Heart right ventricle (tissue), 16 donors: ENCODE results near the gene LTN1. TPM values are rescaled to one million over a fixed set of nuclear protein-coding genes. Genes with fewer than 3 reads are reported as not detected.

ENCODE experiments used
- ATAC-seq, 8 donors: fragments of 200-7000 bp; cut with Tn5 transposase; one replicate each; pipeline ENCODE4 v1.9.1; 2020; ENCODE audit warnings: mild to moderate bottlenecking in 8 of 8, moderate library complexity in 8 of 8, moderate number of reproducible peaks in 1 of 8
- DNase-seq, 2 donors: peaks; one replicate each; pipeline ENCODE4 v3.0.0-alpha.2; 2020
- H3K27ac ChIP-seq, 10 donors: fragments of 200-600 bp; sonication (generic) in 2 of 10; one replicate each; pipeline versions ENCODE4 v1.5.0 to v1.8.0; 2020 to 2022; ENCODE audit warnings: mild to moderate bottlenecking in 3 of 10
- H3K27me3 ChIP-seq, 7 donors: fragments of 200-600 bp; one replicate each; pipeline ENCODE4 v1.8.0; 2021 to 2022; ENCODE audit warnings: mild to moderate bottlenecking in 2 of 7
- H3K36me3 ChIP-seq, 9 donors: fragments of 200-600 bp; sonication (generic) in 1 of 9; one replicate each; pipeline versions ENCODE4 v1.5.0 to v1.8.0; 2020 to 2022; ENCODE audit warnings: mild to moderate bottlenecking in 2 of 9
- H3K4me1 ChIP-seq, 9 donors: fragments of 200-600 bp; sonication (generic) in 1 of 9; one replicate each; pipeline versions ENCODE4 v1.5.0 to v1.8.0; 2020 to 2022; ENCODE audit warnings: mild to moderate bottlenecking in 4 of 9
- H3K4me3 ChIP-seq, 10 donors: fragments of 200-600 bp; sonication (generic) in 2 of 10; one replicate each; pipeline versions ENCODE4 v1.5.0 to v1.8.0; 2020 to 2022; ENCODE audit warnings: mild to moderate bottlenecking in 7 of 10, moderate library complexity in 2 of 10
- H3K9me3 ChIP-seq, 11 donors: fragments of 200-600 bp in 10 of 11; sonication (generic) in 2 of 11; one replicate each; pipeline versions ENCODE4 v1.5.0 to v1.8.0; 2013 to 2022; ENCODE audit warnings: mild to moderate bottlenecking in 2 of 11, control low read depth in 1 of 11, moderate library complexity in 1 of 11
- CTCF ChIP-seq, 9 donors: fragments of 200-600 bp; sonication (generic) in 2 of 9; IDR thresholded peaks; one replicate each; pipeline versions ENCODE4 v1.5.0 to v1.8.0; 2021 to 2022; ENCODE audit warnings: antibody characterized with exemption in 9 of 9, mild to moderate bottlenecking in 5 of 9, moderate library complexity in 1 of 9
- WGBS, 2 donors: extraction: QIAGEN DNeasy Blood & Tissue Kit; methylation state at CpG; one replicate each; pipeline ENCODE4 v1.1.7; 2013; ENCODE audit warnings: inconsistent platforms in 1 of 2; 5-methylcytosine and 5-hydroxymethylcytosine counted together
- intact Hi-C, 10 donors: fragments of 100-400 bp; cut with DNase I; formaldehyde crosslinking; loops; one replicate each; pipeline versions ENCODE4 v1.11.1 to v1.14.2; 2022
- long read RNA-seq, 3 donors: library from polyadenylated mRNA; unstranded; transcript quantifications; one replicate each; pipeline ENCODE4 v2.0.0, GENCODE V29; 2020 to 2021
- polyA plus RNA-seq, 2 donors: library from polyadenylated mRNA; stranded (reverse); fragments of 200-250 nt; gene quantifications; one replicate each; pipeline ENCODE4 v1.2.3, GENCODE V29; 2013
- total RNA-seq, 10 donors: library from RNA; stranded (reverse); fragmentation: NEBNext Ultra II Directional in 3 of 10; extraction: Animal tissue kit (Norgen Biotek cat#: 25700) in 3 of 10; gene quantifications; one replicate each; pipeline versions ENCODE4 v1.2.1 to v1.2.4, GENCODE V29; 2021 to 2023
- donor health status: Arrhythmogenic right ventricular cardiomyopathy.
- donor health status: ischemic (EF 13 %, LVEDD 7.1; RV severe dilation, severe dysfunction).
- donor health status: healthy with polysubstance abuse.
- donor health status: DM: no; HTN: yes; CAD: no.
- donor health status: DM: no; HTN: no; CAD: no.
- donor health status: ischemic (EF 25% LVEDD 6.9; RV normal size, moderate dysfunction).
- donor health status: ischemic (EF 25% LVEDD 5.7; RV mildly dilated, moderate dysfunction).
- donor health status: healthy.
- donor health status: DM: yes; HTN: yes; CAD: no.
- donor health status: Ischemic cardiomyopathy.
- donor health status: ischemic (EF 35%, LVEDD 5.7; RV mildly dilated, moderate dysfunction).
- donor health status: nonischemic (EF 11% LVEDD 7.7; RV severe dilation, severe dysfunction).
- donor health status: DM: yes; HTN: yes; CAD: no.
- donor health status: PGD.
- donor health status: ischemic (EF 29% LVEDD 5.4; RV normal size, mild dysfunction).
- donor health status: nonischemic (EF 23%, LVEDD 6.1; RV moderate dilation, normal function).

The LTN1 gene
- total RNA-seq (10 to 100 TPM; 15.5 to 20.4 (median 18.1) TPM), polyA plus RNA-seq (1 to 10 TPM; 3.2 to 4.5 TPM)
- long read RNA-seq, donor 1, full-length matches to known transcripts = 5 of 20 reads
- long read RNA-seq, donor 1, partial matches to known transcripts = 10 of 20 reads
- long read RNA-seq, donor 1, other reads (novel, unspliced or antisense) = 5 of 20 reads
- long read RNA-seq, donor 2, full-length matches to known transcripts = 1 of 17 reads
- long read RNA-seq, donor 2, partial matches to known transcripts = 15 of 17 reads
- long read RNA-seq, donor 2, other reads (novel, unspliced or antisense) = 1 of 17 reads
- long read RNA-seq, donor 3, full-length matches to known transcripts = 7 of 46 reads
- long read RNA-seq, donor 3, partial matches to known transcripts = 34 of 46 reads
- long read RNA-seq, donor 3, other reads (novel, unspliced or antisense) = 5 of 46 reads

- peak; percentile 97 to 100 for DNase-seq
- peak; percentile 100 for ATAC-seq
- H3K9me3 ChIP-seq = no peaks in the 10 kb centered on the region
- H3K27me3 ChIP-seq = no peaks in the 10 kb centered on the region
- TF ChIP-seq CTCF (IDR thresholded peaks at IDR 0.05) = no peak
- 1% methylated on average over 43 of the region's 43 CpGs for WGBS, 2 donors
- H3K4me3 ChIP-seq = peak within 1 kb of the TSS; percentile 65 to 98 (median 81)
- peak within 1 kb of the TSS; percentile 74 to 93 (median 87) for H3K27ac ChIP-seq
- H3K4me1 ChIP-seq = peaks cover 0 to 30% (median 25%) of the 10 kb centered on the region in 9 donors
- intact Hi-C loops = loop anchor here in 1 of 10 donors (1.0 kb wide), 1 partner anchor 10 kb away; no protein-coding TSS in a partner anchor
- peaks cover 0 to 5% (median 0%) of the 10 kb centered on the region in 9 donors for H3K36me3 ChIP-seq
These were observed at the start of gene LTN1 for GRCh38 chr21:28992526-28993292. TSS of gene LTN1 (minus strand) at chr21:28992877. CDS start at chr21:28992805, 72 bp downstream.

- ATAC-seq = no peak
- intact Hi-C loops = no loop called here
- H3K9me3 ChIP-seq = no peaks in the 10 kb centered on the region
- 90 to 96% methylated on average over 1 of the region's 1 CpG for WGBS, 2 donors
- no peak overlapping the region for H3K27ac ChIP-seq
- no peaks in the 10 kb centered on the region for H3K27me3 ChIP-seq
- no peak overlapping the region for H3K4me3 ChIP-seq
- TF ChIP-seq CTCF (IDR thresholded peaks at IDR 0.05) = no peak
- no peaks in the 10 kb centered on the region for H3K4me1 ChIP-seq
- DNase-seq = no peak
- H3K36me3 ChIP-seq = peaks cover 0 to 100% (median 70%) of the 10 kb centered on the region in 9 donors
These were observed 42.0 kb upstream of the LTN1 start for GRCh38 chr21:29034678-29035077.

GRCh38 chr21:29033871-29034270 lies 41.2 kb upstream of the LTN1 start:
- Histone ChIP-seq H3K4me1 (no peaks in the 10 kb centered on the region), H3K36me3 (peaks cover 0 to 100% (median 62%) of the 10 kb centered on the region in 9 donors), H3K27ac (no peak overlapping the region), H3K9me3 (no peaks in the 10 kb centered on the region), H3K4me3 (no peak overlapping the region), H3K27me3 (no peaks in the 10 kb centered on the region)
- intact Hi-C loops = no loop called here
- DNase-seq (no peak), ATAC-seq (no peak)
- WGBS, 2 donors = 76 to 78% methylated on average over 3 of the region's 3 CpGs
- no peak for TF ChIP-seq CTCF (IDR thresholded peaks at IDR 0.05)

- H3K27me3 ChIP-seq = no peaks in the 10 kb centered on the region
- H3K27ac ChIP-seq = no peak overlapping the region
- TF ChIP-seq CTCF (IDR thresholded peaks at IDR 0.05) = no peak
- no peaks in the 10 kb centered on the region for H3K4me1 ChIP-seq
- peaks cover 0 to 100% (median 58%) of the 10 kb centered on the region in 9 donors for H3K36me3 ChIP-seq
- DNase-seq (no peak), ATAC-seq (no peak)
- H3K4me3 ChIP-seq = no peak overlapping the region
- no peaks in the 10 kb centered on the region for H3K9me3 ChIP-seq
- intact Hi-C loops = no loop called here
- 63 to 64% methylated on average over 4 of the region's 4 CpGs for WGBS, 2 donors
These were observed 40.6 kb upstream of the LTN1 start for GRCh38 chr21:29033301-29033700.
